GM18511 (cell line): ENCODE data around the gene PIK3C3.
A peak's percentile ranks its signal among the peaks of the same experiment; 100 is the strongest.

Experiments used
- ATAC-seq: cut with Tn5 transposase; IDR thresholded peaks from one replicate; pipeline ENCODE4 v1.9.1; 2021; ENCODE audit warnings: mild to moderate bottlenecking, moderate library complexity; ENCODE audit not compliant: unreplicated experiment

Gene PIK3C3

GRCh38 chr18:42113529-42114191 lies 158.6 kb downstream of the PIK3C3 start:
- peak; percentile 59 for ATAC-seq

DNA sequence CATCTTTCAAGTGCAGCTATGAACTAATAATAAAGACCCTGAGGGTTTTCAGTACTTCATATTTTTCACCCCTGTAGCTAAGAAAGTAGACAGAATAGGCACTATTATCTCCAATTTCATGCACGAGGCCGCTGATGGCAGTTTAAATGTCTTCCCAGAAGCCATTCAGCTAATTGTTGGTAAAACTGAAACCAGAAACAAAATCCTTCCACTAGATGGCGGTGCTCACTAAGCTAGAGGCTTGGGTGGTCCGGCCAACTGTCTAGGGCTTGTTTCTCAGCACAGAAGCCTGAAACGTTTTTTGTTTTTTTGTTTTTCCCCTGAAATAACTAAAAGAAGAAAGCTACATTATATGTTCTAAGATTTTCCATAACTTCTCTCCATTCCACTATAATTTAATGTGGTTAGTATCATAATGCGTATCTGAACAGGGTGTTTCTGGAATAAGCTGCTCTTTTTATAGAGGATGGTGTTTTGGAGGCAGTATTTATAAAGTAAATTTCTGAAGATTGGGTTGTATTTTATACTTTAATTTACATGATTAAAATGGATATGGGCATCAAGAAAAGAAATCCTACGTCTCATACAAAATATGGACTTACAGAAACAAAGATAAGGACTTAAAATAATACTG lies 159.4 kb downstream of the PIK3C3 start:
- peak; percentile 90 for ATAC-seq

DNA sequence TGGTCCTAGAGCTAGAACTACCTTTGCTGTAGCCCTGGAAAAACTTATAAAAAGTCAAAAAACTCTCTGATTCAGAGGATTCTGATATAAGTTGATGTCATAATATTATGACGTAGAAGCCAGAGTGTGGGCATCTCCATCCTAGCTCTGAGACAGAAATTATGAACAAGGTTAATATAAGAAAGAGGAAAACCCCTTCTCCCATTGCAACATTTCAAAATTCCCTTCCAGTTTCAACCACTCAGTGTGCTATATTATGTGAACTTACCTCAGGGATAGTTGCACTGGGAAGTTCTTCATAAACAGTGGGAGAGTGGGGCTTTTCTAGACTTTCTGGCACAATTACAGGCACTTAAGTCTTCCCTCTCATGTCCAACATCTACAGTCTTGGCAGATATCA lies 171.6 kb downstream of the PIK3C3 start:
- no peak for ATAC-seq

- no peak for ATAC-seq
These were observed 176.3 kb downstream of the PIK3C3 start for GRCh38 chr18:42131066-42131929.

DNA sequence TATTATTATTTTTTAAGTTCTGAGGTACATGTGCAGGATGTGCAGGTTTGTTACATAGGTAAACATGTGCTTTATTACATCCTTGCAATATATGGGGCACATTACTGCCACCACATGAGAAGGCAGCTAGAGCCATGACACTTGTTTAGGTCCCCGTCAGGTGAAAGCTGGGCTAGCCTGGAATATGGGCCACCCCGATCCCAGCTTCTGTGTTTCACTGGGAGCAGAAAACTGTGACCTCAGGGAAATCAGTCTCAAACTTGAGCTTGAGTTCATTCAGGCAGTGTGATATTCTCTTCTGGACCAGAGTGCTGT lies 176.9 kb downstream of the PIK3C3 start:
- ATAC-seq: no peak
